NCI-H2171 treated with DMSO at 0.1 percent for 48 hours (cell line): ENCODE measurements around the gene HNRNPAB.
"Not testable (repeated sequence)": the region's sequence is repeated elsewhere in the genome, so short reads cannot be mapped to it uniquely, and the experiment has no call there.

Experiments used
- DNase-seq: peaks from one replicate; lab custom pipeline; 2025; lab: John Stamatoyannopoulos, UW

HNRNPAB gene

DNA sequence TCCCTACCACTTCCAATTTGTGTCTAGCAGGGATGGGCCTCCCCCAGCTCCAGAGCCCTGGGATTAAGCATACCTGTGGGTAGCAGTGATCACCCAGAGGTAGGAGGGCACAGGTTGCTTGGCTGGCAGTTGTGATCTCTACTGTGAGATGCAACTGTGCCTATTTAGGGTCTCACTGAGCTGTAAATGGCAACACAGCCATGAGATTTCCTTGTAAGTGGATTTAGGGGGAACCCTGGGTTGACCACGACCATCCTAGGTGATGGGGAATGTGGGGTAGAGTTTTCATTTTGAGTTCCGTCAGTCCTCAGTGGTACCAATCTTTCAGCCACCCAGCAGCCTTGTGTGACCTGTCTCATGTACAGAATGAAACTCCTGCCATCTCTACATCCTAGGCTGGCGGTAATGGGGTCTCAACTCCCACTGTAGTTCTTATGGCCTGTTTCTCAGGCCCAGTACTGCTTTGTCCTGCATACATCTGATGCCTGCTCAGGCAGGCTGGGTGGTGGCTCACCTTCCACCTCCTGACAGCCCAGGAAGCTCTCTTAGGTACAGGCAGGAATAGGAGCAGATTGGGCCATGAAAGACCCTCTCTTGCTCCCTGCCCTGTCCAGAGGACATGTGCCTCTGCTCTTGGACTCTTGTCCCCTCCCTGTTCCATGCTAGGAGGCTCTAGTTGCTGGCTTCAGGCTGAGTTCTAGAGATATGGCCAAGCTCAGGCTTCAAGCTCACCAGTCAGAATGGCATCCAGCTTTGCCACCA, 8.1 kb downstream of the HNRNPAB start:
- DNase-seq = no peak

DNA sequence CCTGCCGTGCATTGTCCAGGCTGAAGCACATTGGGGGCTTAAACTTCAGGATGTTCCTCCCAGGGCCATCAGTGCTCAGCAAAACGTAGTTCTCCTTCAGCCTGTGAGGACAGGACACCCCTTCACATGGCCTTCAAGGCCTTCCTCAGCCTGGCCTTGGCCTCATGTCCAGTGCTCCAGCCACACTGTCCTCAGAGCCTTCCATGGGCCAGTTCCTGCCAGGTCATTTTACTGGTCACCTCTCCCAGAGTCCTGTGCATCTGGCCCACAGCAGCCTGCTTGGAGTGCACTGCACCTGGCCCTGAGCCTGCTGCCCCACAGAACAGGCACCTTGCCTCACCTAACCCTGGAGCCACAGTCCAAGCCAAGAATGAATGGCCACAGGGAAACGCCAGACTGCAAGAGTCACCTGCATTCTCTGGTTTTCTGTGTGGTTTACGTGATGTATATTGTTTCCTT, 8.7 kb downstream of the HNRNPAB start:
- no peak for DNase-seq

- no peak for DNase-seq
Measured at GRCh38 chr5:178213748-178214151, 9.4 kb downstream of the HNRNPAB start.

GRCh38 chr5:178214160-178214803, 9.9 kb downstream of the HNRNPAB start:
- DNase-seq = no peak

- no peak for DNase-seq
Measured at GRCh38 chr5:178215280-178216002, 11.1 kb downstream of the HNRNPAB start.

GRCh38 chr5:178216088-178216534, 11.8 kb downstream of the HNRNPAB start:
- no peak for DNase-seq

DNA sequence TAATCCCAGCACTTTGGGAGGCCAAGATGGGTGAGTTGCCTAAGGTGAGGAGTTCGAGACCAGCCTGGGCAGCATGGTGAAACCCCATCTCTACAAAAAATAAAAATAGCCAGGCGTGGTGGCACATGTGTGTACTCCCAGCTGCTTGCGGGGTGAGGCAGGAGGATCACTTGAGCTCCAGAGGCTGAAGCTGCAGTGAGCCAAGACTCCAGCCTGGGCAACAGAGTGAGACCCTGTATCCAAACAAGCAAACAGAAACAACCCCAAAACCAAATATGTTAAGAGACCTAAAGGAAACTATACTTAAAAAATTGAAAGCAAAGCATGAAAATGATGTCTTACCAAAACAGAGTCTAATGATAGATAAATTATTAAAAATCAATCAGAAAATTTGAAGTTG, 12.4 kb downstream of the HNRNPAB start:
- DNase-seq = no peak

DNA sequence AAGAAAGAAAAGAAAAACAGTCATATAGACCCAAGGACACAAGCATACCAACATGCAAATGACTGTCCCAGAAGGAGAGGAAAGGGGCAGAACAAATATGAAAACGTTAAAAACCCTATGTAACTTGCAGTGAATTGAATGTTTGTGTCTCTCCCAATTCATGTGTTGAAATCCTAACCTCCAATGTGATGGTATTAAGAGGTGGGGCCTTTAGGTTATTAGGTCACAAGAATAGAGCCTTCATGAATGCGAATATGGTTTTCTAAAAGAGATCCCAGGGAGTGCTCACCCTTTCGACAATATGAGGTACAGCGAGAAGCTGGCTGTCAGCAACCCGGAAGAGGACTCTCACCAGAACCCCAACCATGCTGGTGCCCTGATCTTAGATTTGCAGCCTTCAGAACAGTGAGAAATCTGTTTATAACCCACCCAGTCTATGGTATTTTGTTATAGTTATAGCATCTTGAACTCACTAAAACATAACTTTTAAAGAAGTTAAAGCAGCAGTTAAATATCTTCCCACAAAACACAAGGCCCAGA, 14.0 kb downstream of the HNRNPAB start:
- DNase-seq = no peak

GRCh38 chr5:178218827-178219226, 14.5 kb downstream of the HNRNPAB start:
- no peak for DNase-seq

- no peak for DNase-seq
Measured at GRCh38 chr5:178221282-178221681, 16.9 kb downstream of the HNRNPAB start.

DNA sequence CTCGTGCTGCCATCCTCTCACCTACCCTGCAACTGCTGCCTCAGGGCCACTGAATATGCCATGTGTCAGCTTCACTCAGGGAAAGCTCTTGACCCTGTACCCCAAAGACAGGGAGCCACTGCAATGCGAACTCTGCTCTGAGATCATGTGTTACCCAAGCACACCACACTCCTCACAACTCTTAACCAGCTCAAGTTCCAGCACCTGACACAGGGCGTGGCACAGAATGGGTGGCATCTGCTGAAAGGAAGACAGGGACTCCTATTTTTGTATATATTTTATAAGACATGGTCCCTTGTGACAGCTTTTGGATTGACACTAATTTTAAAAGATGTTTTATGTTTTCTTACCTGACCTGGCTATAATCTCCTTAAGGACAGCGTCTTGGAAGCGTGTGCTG, 17.5 kb downstream of the HNRNPAB start:
- no peak for DNase-seq

DNA sequence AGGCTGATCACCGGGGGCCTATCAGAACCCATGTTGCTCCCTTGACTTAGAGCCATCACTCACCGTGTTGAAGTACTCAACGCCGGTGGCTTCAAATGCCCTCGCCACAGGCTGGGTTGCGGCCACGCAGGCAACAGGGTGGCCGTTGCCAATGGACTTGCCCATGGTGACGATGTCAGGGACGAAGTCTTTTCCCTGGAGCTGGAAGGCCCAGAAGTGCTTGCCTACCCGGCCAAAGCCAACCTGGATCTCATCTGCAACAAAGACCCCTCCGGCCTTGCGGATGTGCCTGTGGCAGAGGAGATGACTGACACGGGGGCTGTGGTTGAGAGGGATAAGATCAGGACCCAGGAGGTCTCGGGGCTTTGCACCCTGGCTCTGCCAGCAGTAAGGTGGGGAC, 18.0 kb downstream of the HNRNPAB start:
- no peak for DNase-seq

- DNase-seq = no peak
Measured at GRCh38 chr5:178223196-178223773, 19.0 kb downstream of the HNRNPAB start.

DNA sequence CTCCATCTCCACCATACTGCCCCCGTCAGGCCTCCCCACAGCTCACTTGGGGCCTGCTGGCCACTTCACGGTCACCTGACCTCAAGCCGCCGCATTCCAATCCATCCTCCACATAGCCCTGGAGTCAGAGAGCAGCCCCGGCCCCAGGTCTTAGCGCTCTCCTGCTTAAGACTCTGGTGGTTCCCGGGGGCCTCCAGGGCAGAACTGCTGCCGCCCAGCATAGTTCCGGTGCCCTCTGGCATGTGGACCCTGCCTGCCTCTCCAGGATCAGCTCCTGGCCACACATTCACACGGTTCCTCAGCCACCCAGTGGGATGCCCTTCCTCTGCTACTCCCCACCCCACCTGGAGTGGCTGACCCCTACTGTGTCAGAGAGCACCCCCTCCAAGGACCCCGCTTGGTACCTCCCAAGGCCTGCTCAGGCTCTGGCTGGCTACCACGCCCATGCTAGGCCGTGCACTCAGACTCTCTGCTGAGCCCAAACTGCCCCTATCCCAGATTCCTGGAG, 19.5 kb downstream of the HNRNPAB start:
- DNase-seq = no peak

GRCh38 chr5:178224403-178224802, 20.1 kb downstream of the HNRNPAB start:
- DNase-seq = no peak

DNA sequence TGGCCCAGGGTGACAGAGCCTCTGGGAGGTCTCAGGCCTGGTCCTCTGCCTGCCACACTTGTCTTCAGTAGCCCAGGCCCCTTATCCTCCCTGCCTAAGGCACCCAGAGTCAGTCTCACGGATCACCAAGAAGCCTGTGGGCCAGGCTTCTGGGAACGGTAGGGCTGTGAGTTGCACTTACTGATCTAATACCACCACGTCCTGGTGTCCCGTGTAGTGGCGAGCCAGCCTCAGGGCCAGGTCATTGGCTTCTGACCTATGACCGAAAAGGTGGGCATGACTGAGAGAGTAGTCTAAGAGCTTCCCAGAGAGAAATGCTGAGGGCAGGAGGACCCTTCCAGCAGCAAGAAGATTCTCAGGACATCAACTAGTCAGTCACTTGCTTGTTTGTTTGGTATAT, 20.8 kb downstream of the HNRNPAB start:
- DNase-seq = no peak

- no peak for DNase-seq
Measured at GRCh38 chr5:178227138-178227659, 22.9 kb downstream of the HNRNPAB start.

- no peak for DNase-seq
Measured at GRCh38 chr5:178227929-178228328, 23.6 kb downstream of the HNRNPAB start.

DNA sequence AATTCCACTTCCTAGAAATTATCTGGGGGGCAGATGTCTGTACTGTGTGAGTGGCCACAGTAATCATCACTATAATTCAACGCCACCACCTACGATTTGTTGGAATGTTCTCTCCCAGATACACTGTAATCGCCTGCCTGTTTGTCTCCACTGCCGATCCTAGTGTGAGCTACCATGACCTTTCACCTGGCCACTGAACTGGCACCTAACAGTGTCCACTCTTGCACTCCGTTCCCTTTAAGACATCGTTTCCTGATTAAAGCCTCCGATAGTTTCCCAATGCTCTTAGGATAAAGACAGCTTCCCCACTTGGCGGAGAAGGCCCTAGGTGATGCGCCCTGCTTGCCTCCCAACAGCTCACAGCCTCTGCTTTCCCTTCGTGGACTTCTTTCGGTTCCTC, 24.3 kb downstream of the HNRNPAB start:
- no peak for DNase-seq

GRCh38 chr5:178229111-178229510, 24.8 kb downstream of the HNRNPAB start:
- not testable (repeated sequence) for DNase-seq

- DNase-seq = no peak
Measured at GRCh38 chr5:178229861-178230260, 25.5 kb downstream of the HNRNPAB start.
